Upper lobe of left lung (tissue), 4 donors: ENCODE data around the gene ACTN1.

Source experiments
- EP300 ChIP-seq, 4 donors: sonication (generic); formaldehyde crosslinking; IDR thresholded peaks; one replicate each; pipeline ENCODE4 v1.5.1; 2017; ENCODE audit warnings: antibody characterized with exemption in 4 of 4, control low read depth in 2 of 4
- POLR2A ChIP-seq, 4 donors: fragments of 450-650 bp; IDR thresholded peaks; one replicate each; pipeline ENCODE4 v1.5.1; 2016 to 2017; ENCODE audit warnings: antibody characterized with exemption in 4 of 4, mild to moderate bottlenecking in 2 of 4
- TF ChIP-seq, protein P1 (sequence below), 6 experiments: fragments of 450-650 bp in 4 of 6; fragments of 200-600 bp in 2 of 6; sonication (generic) in 2 of 6; IDR thresholded peaks; one replicate each; pipeline ENCODE4 v1.5.1; 2016 to 2019; ENCODE audit warnings: antibody characterized with exemption in 6 of 6

GRCh38 chr14:68943107-68943506, 36.0 kb downstream of the ACTN1 start:
- TF ChIP-seq, protein P1, sequence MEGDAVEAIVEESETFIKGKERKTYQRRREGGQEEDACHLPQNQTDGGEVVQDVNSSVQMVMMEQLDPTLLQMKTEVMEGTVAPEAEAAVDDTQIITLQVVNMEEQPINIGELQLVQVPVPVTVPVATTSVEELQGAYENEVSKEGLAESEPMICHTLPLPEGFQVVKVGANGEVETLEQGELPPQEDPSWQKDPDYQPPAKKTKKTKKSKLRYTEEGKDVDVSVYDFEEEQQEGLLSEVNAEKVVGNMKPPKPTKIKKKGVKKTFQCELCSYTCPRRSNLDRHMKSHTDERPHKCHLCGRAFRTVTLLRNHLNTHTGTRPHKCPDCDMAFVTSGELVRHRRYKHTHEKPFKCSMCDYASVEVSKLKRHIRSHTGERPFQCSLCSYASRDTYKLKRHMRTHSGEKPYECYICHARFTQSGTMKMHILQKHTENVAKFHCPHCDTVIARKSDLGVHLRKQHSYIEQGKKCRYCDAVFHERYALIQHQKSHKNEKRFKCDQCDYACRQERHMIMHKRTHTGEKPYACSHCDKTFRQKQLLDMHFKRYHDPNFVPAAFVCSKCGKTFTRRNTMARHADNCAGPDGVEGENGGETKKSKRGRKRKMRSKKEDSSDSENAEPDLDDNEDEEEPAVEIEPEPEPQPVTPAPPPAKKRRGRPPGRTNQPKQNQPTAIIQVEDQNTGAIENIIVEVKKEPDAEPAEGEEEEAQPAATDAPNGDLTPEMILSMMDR (IDR thresholded peaks at IDR 0.05): no peak
- no peak for TF ChIP-seq EP300 (IDR thresholded peaks at IDR 0.05)
- TF ChIP-seq POLR2A (IDR thresholded peaks at IDR 0.05): no peak
